Osteocyte (in vitro differentiated cells): ENCODE data around the gene MRPL36. TPM values are rescaled to one million over a fixed set of nuclear protein-coding genes. Genes with fewer than 3 reads are reported as not detected.

Experiments used
- DNase-seq: peaks from one replicate; pipeline ENCODE4 v3.0.0; 2021; ENCODE audit warnings: mixed read lengths; ENCODE audit not compliant: unreplicated experiment; ENCODE audit errors: extremely low spot score
- H3K27ac Mint-ChIP-seq: one replicate; pipeline ENCODE4 v1.8.0; 2021; ENCODE audit warnings: mild to moderate bottlenecking, mixed read lengths; ENCODE audit not compliant: unreplicated experiment
- H3K27me3 Mint-ChIP-seq: one replicate; pipeline ENCODE4 v1.8.0; 2021; ENCODE audit warnings: mixed read lengths; ENCODE audit not compliant: unreplicated experiment
- H3K36me3 Mint-ChIP-seq: one replicate; pipeline ENCODE4 v1.8.0; 2021; ENCODE audit warnings: mixed read lengths; ENCODE audit not compliant: unreplicated experiment
- H3K4me1 Mint-ChIP-seq: one replicate; pipeline ENCODE4 v1.8.0; 2021; ENCODE audit warnings: mixed read lengths; ENCODE audit not compliant: unreplicated experiment
- H3K4me3 Mint-ChIP-seq: one replicate; pipeline ENCODE4 v1.8.0; 2021; ENCODE audit warnings: mild to moderate bottlenecking, moderate library complexity, mixed read lengths; ENCODE audit not compliant: unreplicated experiment
- H3K9me3 Mint-ChIP-seq: one replicate; pipeline ENCODE4 v1.8.0; 2021; ENCODE audit warnings: mixed read lengths; ENCODE audit not compliant: unreplicated experiment
- total RNA-seq: library from RNA; stranded (reverse); gene quantifications from 2 replicates; pipeline ENCODE4 v1.2.1, GENCODE V29; 2021
- TF ChIP-seq, protein P1 (sequence below): fragments of 200-600 bp; sonication (generic); IDR thresholded peaks from 2 replicates; pipeline ENCODE4 v1.5.0; 2021; ENCODE audit warnings: antibody characterized with exemption, mild to moderate bottlenecking, moderate library complexity

The MRPL36 gene
- total RNA-seq, 1 donor from 2014 or later = 44.0 TPM

GRCh38 chr5:1780614-1780930 lies 19.1 kb downstream of the MRPL36 start:
- Mint-ChIP-seq H3K27ac (no peak overlapping the region), H3K36me3 (no peaks in the 10 kb centered on the region), H3K27me3 (peaks cover 9% of the 10 kb centered on the region), H3K4me3 (no peak overlapping the region), H3K9me3 (no peaks in the 10 kb centered on the region), H3K4me1 (no peaks in the 10 kb centered on the region)
- DNase-seq = no peak
- TF ChIP-seq, protein P1, sequence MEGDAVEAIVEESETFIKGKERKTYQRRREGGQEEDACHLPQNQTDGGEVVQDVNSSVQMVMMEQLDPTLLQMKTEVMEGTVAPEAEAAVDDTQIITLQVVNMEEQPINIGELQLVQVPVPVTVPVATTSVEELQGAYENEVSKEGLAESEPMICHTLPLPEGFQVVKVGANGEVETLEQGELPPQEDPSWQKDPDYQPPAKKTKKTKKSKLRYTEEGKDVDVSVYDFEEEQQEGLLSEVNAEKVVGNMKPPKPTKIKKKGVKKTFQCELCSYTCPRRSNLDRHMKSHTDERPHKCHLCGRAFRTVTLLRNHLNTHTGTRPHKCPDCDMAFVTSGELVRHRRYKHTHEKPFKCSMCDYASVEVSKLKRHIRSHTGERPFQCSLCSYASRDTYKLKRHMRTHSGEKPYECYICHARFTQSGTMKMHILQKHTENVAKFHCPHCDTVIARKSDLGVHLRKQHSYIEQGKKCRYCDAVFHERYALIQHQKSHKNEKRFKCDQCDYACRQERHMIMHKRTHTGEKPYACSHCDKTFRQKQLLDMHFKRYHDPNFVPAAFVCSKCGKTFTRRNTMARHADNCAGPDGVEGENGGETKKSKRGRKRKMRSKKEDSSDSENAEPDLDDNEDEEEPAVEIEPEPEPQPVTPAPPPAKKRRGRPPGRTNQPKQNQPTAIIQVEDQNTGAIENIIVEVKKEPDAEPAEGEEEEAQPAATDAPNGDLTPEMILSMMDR = no peak

DNA sequence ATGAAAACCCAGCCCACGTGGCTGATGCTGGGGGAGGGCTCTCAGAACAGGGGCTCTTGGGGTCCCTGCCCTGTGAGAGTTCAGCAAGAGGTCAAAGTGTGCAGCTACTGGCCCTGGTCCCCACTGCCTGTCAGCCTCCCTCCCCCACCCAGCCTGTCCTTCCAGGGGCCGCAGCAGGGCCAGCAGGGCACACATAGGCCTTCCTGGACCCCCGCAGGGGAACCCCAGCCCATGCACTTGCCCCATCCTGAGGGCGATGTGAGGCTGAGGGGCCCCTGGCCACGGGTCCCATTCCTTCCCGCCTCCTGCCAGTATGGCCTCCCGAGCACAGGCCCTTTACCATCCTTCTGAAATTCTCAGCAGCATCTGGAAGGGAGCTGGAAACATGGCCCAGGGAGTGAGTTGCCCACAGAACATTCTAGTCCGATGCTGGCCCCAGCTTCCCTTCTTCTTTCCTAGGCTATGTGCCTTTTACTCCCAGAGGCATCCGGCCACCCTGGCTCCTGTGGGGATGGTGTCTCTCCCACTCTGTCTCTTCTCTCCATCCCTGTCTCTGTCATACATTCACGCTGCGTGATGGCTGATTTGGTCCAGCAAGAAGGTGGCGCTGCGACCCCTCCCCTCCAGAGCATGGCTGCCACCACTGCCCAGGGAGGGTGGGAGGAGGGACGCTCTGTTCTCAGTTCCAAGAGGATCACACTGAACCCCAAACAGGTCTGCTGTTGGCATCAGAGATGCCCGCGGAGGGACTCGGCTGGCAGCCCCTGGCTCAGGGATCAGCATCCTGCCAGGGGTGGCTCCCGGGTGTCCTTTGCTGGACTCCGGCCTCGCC lies 19.6 kb downstream of the MRPL36 start:
- Mint-ChIP-seq H3K27me3 (peaks cover 9% of the 10 kb centered on the region), H3K27ac (no peak overlapping the region), H3K4me1 (no peaks in the 10 kb centered on the region), H3K36me3 (no peaks in the 10 kb centered on the region), H3K4me3 (no peak overlapping the region), H3K9me3 (no peaks in the 10 kb centered on the region)
- TF ChIP-seq, protein P1 = no peak
- DNase-seq = no peak

GRCh38 chr5:1779021-1779680 lies 20.5 kb downstream of the MRPL36 start:
- no peaks in the 10 kb centered on the region for H3K4me1 Mint-ChIP-seq
- no peaks in the 10 kb centered on the region for H3K36me3 Mint-ChIP-seq
- DNase-seq = no peak
- peaks cover 10% of the 10 kb centered on the region for H3K27me3 Mint-ChIP-seq
- no peak overlapping the region for H3K4me3 Mint-ChIP-seq
- TF ChIP-seq, protein P1 = no peak
- H3K9me3 Mint-ChIP-seq = no peaks in the 10 kb centered on the region
- no peak overlapping the region for H3K27ac Mint-ChIP-seq

DNA sequence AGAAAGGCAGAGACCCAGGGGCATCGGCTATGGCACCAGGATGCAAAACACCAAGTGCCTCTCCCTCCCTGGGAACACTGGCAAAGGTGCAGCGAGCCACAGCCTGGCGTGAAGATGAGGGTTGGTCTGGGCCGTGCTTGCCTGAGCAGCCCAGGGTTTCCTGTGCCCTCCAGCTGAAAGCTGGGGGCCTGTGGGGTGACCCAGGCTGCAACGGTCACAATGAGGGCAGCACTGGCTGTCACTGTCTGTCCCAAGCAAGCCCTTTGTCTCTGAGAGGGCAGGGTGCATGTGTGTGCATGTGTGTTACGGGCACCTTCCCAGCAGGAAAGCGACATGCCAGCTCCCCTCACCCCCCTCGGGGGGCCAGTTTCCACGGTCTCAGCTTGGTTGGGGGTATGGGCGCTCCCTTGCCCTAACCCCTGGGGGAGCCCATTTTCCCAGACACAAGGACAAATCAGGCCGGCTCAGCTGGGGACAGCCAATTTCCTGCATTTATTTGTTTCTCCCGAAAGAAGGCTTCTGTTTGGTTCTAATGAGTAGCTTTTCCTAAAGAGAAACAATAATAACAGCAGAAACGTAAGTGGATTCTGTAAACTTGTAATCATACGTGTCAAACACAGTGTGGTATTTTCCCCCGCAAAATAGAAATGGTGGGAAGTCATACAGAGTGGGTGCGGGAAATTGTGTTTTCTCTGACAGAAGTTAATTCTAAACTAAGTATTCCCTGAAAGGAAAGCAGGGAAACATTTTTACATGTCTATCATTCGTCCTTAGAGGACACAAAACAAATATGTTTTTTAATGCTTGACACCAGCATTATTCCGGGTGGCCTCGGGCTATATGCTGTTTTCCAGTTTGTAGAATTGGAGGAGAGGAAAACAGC lies 21.3 kb downstream of the MRPL36 start:
- TF ChIP-seq, protein P1 = no peak
- Mint-ChIP-seq H3K27ac (no peak overlapping the region), H3K4me3 (no peak overlapping the region), H3K27me3 (peaks cover 10% of the 10 kb centered on the region), H3K4me1 (no peaks in the 10 kb centered on the region), H3K9me3 (no peaks in the 10 kb centered on the region), H3K36me3 (no peaks in the 10 kb centered on the region)
- DNase-seq = no peak
